B cell (primary cell): ENCODE results near the gene PTGER2. TPM values are rescaled to one million over a fixed set of nuclear protein-coding genes. Genes with fewer than 3 reads are reported as not detected.

Experiments
- ATAC-seq: fragments of 200-7000 bp; cut with Tn5 transposase; one replicate; pipeline ENCODE4 v1.10.0; 2021; ENCODE audit warnings: low read depth, mild to moderate bottlenecking, moderate number of reproducible peaks, moderate library complexity
- CTCF ChIA-PET: fragments of 350-600 bp; sonication (Branson Sonifier 250); formaldehyde crosslinking; loops from one replicate; lab custom pipeline; 2021; ENCODE audit warnings: antibody characterized with exemption, inconsistent platforms; lab: Charles Lee
- POLR2A ChIA-PET: fragments of 350-600 bp; sonication (Branson Sonifier 250); formaldehyde crosslinking; loops from one replicate; lab custom pipeline; 2021; ENCODE audit warnings: antibody characterized with exemption; lab: Charles Lee
- DNase-seq: peaks from one replicate; pipeline ENCODE4 v3.0.0; 2013
- H2AFZ ChIP-seq: 2 replicates; pipeline ENCODE4 v1.6.1; 2012; ENCODE audit warnings: mild to moderate bottlenecking, low read depth, low read length; ENCODE audit not compliant: insufficient read depth, poor library complexity, severe bottlenecking
- H3K27ac ChIP-seq, 2 donors: 1 replicate in 1 of 2; 2 replicates in 1 of 2; pipeline ENCODE4 v1.5.1; 2012 to 2013; ENCODE audit warnings: low read length in 2 of 2, mild to moderate bottlenecking in 2 of 2, moderate library complexity in 1 of 2
- H3K27me3 ChIP-seq, 4 experiments: fragments of 200-600 bp in 1 of 4; sonication (generic) in 1 of 4; replicated peaks in 1 of 4; 1 replicate in 2 of 4; 2 replicates in 2 of 4; pipeline versions ENCODE4 v1.6.1 to v1.7.0; 2013 to 2016; ENCODE audit warnings: low read length in 3 of 4, mild to moderate bottlenecking in 2 of 4, mixed read lengths in 1 of 4, moderate library complexity in 1 of 4; ENCODE audit not compliant: insufficient read depth in 4 of 4, control insufficient read depth in 3 of 4; ENCODE audit errors: control extremely low read depth in 1 of 4
- H3K36me3 ChIP-seq, 2 experiments: replicated peaks in 1 of 2; 1 replicate in 1 of 2; 2 replicates in 1 of 2; pipeline versions ENCODE4 v1.6.1 to v1.7.1; 2013; ENCODE audit warnings: low read length in 1 of 2; ENCODE audit not compliant: insufficient read depth in 2 of 2, control insufficient read depth in 1 of 2; ENCODE audit errors: control extremely low read depth in 1 of 2, extremely low read depth in 1 of 2
- H3K4me1 ChIP-seq, 2 donors: fragments of 200-600 bp in 1 of 2; sonication (generic) in 1 of 2; 1 replicate in 1 of 2; 2 replicates in 1 of 2; pipeline versions ENCODE4 v1.5.1 to v1.6.1; 2013 to 2017; ENCODE audit warnings: low read length in 2 of 2; ENCODE audit not compliant: control insufficient read depth in 2 of 2, insufficient read depth in 2 of 2
- H3K4me2 ChIP-seq: replicated peaks from 2 replicates; pipeline ENCODE3; 2012; ENCODE audit warnings: mild to moderate bottlenecking, low read depth, low read length; ENCODE audit not compliant: poor library complexity, severe bottlenecking
- H3K4me3 ChIP-seq, 5 experiments: fragments of 200-600 bp in 1 of 5; sonication (generic) in 1 of 5; 1 replicate in 3 of 5; 2 replicates in 2 of 5; pipeline versions ENCODE4 v1.5.1 to v1.7.0; 2011 to 2016; ENCODE audit warnings: low read length in 4 of 5, mild to moderate bottlenecking in 4 of 5, low read depth in 2 of 5, control low read depth in 1 of 5, moderate library complexity in 1 of 5; ENCODE audit not compliant: insufficient read depth in 1 of 5; ENCODE audit errors: control extremely low read depth in 1 of 5, extremely low read depth in 1 of 5
- H3K79me2 ChIP-seq: fragments of 200-600 bp; sonication (generic); one replicate; pipeline ENCODE4 v1.6.0; 2016; ENCODE audit warnings: low read length; ENCODE audit not compliant: control insufficient read depth, insufficient read depth
- H3K9ac ChIP-seq: fragments of 200-600 bp; sonication (generic); 2 replicates; pipeline ENCODE4 v1.6.1; 2017; ENCODE audit warnings: mild to moderate bottlenecking, low read length, moderate library complexity
- H3K9me3 ChIP-seq, 3 donors: one replicate each; pipeline versions ENCODE4 v1.6.1 to v1.7.1; 2013; ENCODE audit warnings: low read length in 2 of 3; ENCODE audit not compliant: control insufficient read depth in 2 of 3, insufficient read depth in 1 of 3; ENCODE audit errors: control extremely low read depth in 1 of 3
- H4K20me1 ChIP-seq: 2 replicates; pipeline ENCODE4 v1.6.0; 2012; ENCODE audit warnings: mild to moderate bottlenecking, low read length; ENCODE audit not compliant: insufficient read depth, control insufficient read depth, poor library complexity, severe bottlenecking
- H3K27ac Mint-ChIP-seq: one replicate; pipeline ENCODE4 v1.8.0; 2021; ENCODE audit warnings: mixed read lengths
- H3K27me3 Mint-ChIP-seq: one replicate; pipeline ENCODE4 v1.8.0; 2021; ENCODE audit warnings: mixed read lengths
- H3K4me1 Mint-ChIP-seq: one replicate; pipeline ENCODE4 v1.8.0; 2021; ENCODE audit warnings: mixed read lengths
- H3K4me3 Mint-ChIP-seq: one replicate; pipeline ENCODE4 v1.8.0; 2021; ENCODE audit warnings: mixed read lengths
- H3K9me3 Mint-ChIP-seq: one replicate; pipeline ENCODE4 v1.8.0; 2022; ENCODE audit warnings: mixed read lengths; ENCODE audit not compliant: insufficient read depth
- EZH2 ChIP-seq: IDR thresholded peaks from 2 replicates; pipeline ENCODE4 v1.6.1; 2012; ENCODE audit warnings: borderline replicate concordance, low read depth, mild to moderate bottlenecking, moderate library complexity, low read length; ENCODE audit not compliant: insufficient read depth, poor library complexity, severe bottlenecking
- WGBS: methylation state at CpG from one replicate; pipeline ENCODE4 v1.1.5; 2013; ENCODE audit warnings: missing lambda C conversion rate; ENCODE audit not compliant: insufficient coverage; 5-methylcytosine and 5-hydroxymethylcytosine counted together
- intact Hi-C: fragments of 100-400 bp; cut with micrococcal nuclease; formaldehyde crosslinking; loops from one replicate; pipeline ENCODE4 v1.10.0; 2022
- polyA plus RNA-seq: library from polyadenylated mRNA; depleted of rRNA; stranded (reverse); fragments of >200 nt; gene quantifications from 2 replicates; pipeline ENCODE4 v1.2.3, GENCODE V29; 2012
- total RNA-seq, 2 donors: library from RNA; stranded (reverse); fragments of 120-200 nt in 1 of 2; gene quantifications; 1 replicate in 1 of 2; 2 replicates in 1 of 2; pipeline versions ENCODE4 v1.2.3 to v1.2.4, GENCODE V29; 2013 to 2022
- TF ChIP-seq, protein P1 (sequence below): fragments of 200-600 bp; IDR thresholded peaks from one replicate; pipeline ENCODE4 v1.8.0; 2022; ENCODE audit warnings: antibody characterized with exemption, mild to moderate bottlenecking

The PTGER2 gene
- total and polyA plus RNA-seq, 2 donors (not counting 1 experiment from before 2014, with no cell fraction given): 0.32 to 0.92 TPM

DNA sequence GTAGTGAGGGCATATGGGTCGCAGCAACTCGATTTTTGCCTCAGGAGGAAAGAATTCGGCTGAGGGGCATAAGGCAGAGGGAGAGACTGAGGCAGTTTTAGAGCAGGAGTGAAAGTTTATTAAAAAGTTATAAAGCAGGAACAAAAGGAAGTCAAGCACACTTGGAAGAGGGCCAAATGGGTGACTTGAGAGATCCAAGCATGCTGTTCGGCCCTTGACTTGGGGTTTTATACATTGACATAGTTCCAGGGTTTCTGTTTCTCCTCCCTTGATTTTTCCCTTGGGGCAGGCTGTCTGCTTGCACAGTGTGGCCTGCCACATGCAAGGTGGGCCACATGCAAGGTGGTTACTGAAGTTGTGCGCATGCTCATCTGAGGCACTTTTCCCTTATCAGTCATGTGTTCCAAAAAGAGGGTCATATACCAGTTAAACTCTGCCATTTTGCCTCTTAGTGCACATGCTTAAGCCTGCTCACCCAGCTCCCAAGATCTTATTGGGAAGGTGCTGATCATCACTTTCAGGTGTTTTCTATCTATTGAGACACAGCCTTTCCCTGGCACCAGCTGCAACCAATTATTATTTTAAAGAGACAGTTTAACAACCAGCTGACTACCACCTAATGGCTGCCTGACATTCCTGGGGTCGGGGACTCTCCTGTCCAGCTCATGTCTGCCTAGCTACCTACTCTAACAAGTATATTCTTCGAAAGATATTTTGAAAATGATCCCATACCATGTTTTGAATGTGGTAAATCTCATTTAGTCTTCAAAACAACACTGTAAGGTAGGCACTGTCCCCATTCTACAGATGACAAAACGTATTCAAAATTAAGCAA is 19.9 kb downstream of the PTGER2 start:
- intact Hi-C loops: no loop called here
- POLR2A ChIA-PET: no interaction called here
- no peaks in the 10 kb centered on the region for H3K4me1 Mint-ChIP-seq

DNA sequence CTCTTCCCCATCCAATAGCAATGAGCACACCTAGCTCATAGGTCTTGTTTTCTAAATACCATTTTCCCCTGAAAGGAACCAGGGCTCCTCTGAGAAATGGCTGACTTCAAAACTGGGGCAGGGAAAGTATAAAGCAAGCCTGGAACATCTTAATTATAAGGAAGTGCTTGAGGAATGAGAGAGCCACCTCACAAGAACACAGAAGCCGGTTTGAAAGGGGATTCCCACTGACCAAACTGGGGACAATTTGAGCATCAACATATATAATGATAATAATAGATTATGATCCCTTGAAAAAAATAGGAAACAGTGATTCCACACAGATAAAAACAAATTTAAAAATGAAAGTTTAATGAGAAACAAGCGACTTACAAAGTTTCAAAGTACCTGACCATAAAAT is 22.1 kb downstream of the PTGER2 start:
- TF ChIP-seq EZH2: no peak
- TF ChIP-seq, protein P1, sequence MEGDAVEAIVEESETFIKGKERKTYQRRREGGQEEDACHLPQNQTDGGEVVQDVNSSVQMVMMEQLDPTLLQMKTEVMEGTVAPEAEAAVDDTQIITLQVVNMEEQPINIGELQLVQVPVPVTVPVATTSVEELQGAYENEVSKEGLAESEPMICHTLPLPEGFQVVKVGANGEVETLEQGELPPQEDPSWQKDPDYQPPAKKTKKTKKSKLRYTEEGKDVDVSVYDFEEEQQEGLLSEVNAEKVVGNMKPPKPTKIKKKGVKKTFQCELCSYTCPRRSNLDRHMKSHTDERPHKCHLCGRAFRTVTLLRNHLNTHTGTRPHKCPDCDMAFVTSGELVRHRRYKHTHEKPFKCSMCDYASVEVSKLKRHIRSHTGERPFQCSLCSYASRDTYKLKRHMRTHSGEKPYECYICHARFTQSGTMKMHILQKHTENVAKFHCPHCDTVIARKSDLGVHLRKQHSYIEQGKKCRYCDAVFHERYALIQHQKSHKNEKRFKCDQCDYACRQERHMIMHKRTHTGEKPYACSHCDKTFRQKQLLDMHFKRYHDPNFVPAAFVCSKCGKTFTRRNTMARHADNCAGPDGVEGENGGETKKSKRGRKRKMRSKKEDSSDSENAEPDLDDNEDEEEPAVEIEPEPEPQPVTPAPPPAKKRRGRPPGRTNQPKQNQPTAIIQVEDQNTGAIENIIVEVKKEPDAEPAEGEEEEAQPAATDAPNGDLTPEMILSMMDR: no peak
- Mint-ChIP-seq H3K4me1 (no peaks in the 10 kb centered on the region), H3K4me3 (no peak overlapping the region), H3K27ac (no peak overlapping the region), H3K9me3 (no peaks in the 10 kb centered on the region), H3K27me3 (peaks cover 39% of the 10 kb centered on the region)
- Histone ChIP-seq H3K9me3 (peaks cover 0 to 6% (median 0%) of the 10 kb centered on the region in 3 donors), H3K79me2 (no peaks in the 10 kb centered on the region), H2AFZ (no peak overlapping the region), H3K27me3 (peaks cover 0 to 20% (median 12%) of the 10 kb centered on the region in 4 experiments), H4K20me1 (no peaks in the 10 kb centered on the region), H3K9ac (no peak overlapping the region), H3K4me2 (no peak overlapping the region), H3K4me1 (no peaks in the 10 kb centered on the region), H3K4me3 (no peak overlapping the region), H3K36me3 (no peaks in the 10 kb centered on the region), H3K27ac (no peak overlapping the region)
- CTCF ChIA-PET: no interaction called here
- POLR2A ChIA-PET: no interaction called here
- intact Hi-C loops: no loop called here
- DNase-seq: no peak
- no peak for ATAC-seq
- 100% methylated on average over 1 of the region's 2 CpGs for WGBS

More for the DNA sequence above, 19.9 kb downstream of the PTGER2 start:
- no peak overlapping the region for H3K4me3 Mint-ChIP-seq
- Histone ChIP-seq H3K27ac (no peak overlapping the region), H3K9ac (no peak overlapping the region), H3K4me3 (no peak overlapping the region), H4K20me1 (no peaks in the 10 kb centered on the region), H3K36me3 (no peaks in the 10 kb centered on the region), H3K4me1 (no peaks in the 10 kb centered on the region), H3K27me3 (peaks cover 0 to 26% (median 16%) of the 10 kb centered on the region in 4 experiments), H2AFZ (no peak overlapping the region), H3K79me2 (no peaks in the 10 kb centered on the region), H3K9me3 (peaks cover 0 to 6% (median 0%) of the 10 kb centered on the region in 3 donors), H3K4me2 (no peak overlapping the region)
- H3K27me3 Mint-ChIP-seq: peaks cover 52% of the 10 kb centered on the region
- H3K27ac Mint-ChIP-seq: no peak overlapping the region
- DNase-seq: no peak
- CTCF ChIA-PET: no interaction called here
- 78% methylated on average over 4 of the region's 8 CpGs for WGBS
- H3K9me3 Mint-ChIP-seq: no peaks in the 10 kb centered on the region
- no peak for ATAC-seq
- TF ChIP-seq, protein P1: no peak
- no peak for TF ChIP-seq EZH2
